HEK293 (cell line): ENCODE measurements around the gene MEIOC.

Experiments
- CTCF ChIA-PET: fragments of 350-600 bp; formaldehyde crosslinking; extraction: SDS; loops from one replicate; lab custom pipeline; 2021; ENCODE audit warnings: antibody characterized with exemption; lab: Yijun Ruan, JAX
- POLR2A ChIA-PET: fragments of 300-600 bp; formaldehyde crosslinking; extraction: SDS; loops from one replicate; lab custom pipeline; 2020; ENCODE audit warnings: antibody characterized with exemption, inconsistent platforms; lab: Yijun Ruan, JAX
- H3K27ac ChIP-seq: fragments of 200-500 bp; sonication (Bioruptor generic); 2 replicates; pipeline ENCODE4 v1.5.1; 2014; ENCODE audit warnings: low read depth, low read length, control low read depth, inconsistent platforms; ENCODE audit errors: extremely low read depth
- H3K36me3 ChIP-seq, 2 experiments: fragments of 200-500 bp in 1 of 2; sonication (Bioruptor generic) in 1 of 2; 1 replicate in 1 of 2; 2 replicates in 1 of 2; pipeline ENCODE4 v1.5.1; 2014 to 2017; ENCODE audit warnings: inconsistent platforms in 2 of 2, low read length in 2 of 2; ENCODE audit not compliant: control insufficient read depth in 2 of 2, insufficient read depth in 1 of 2
- H3K4me1 ChIP-seq: fragments of 200-500 bp; sonication (Bioruptor generic); 2 replicates; pipeline ENCODE4 v1.5.1; 2014; ENCODE audit warnings: mild to moderate bottlenecking, low read length, inconsistent platforms; ENCODE audit not compliant: control insufficient read depth, insufficient read depth
- H3K4me3 ChIP-seq: 2 replicates; pipeline ENCODE4 v1.5.1; 2011; ENCODE audit warnings: low read depth, mild to moderate bottlenecking, control low read depth, low read length, moderate library complexity
- H3K9me3 ChIP-seq: fragments of 200-500 bp; sonication (Bioruptor generic); 2 replicates; pipeline ENCODE4 v1.5.1; 2014; ENCODE audit warnings: low read depth, low read length, inconsistent platforms; ENCODE audit not compliant: control insufficient read depth, insufficient read depth
- AEBP2 ChIP-seq: fragments of 450-650 bp; formaldehyde crosslinking; IDR thresholded peaks from 2 replicates; pipeline ENCODE4 v1.5.1; 2016; ENCODE audit warnings: missing biosample characterization, missing genetic modification characterization, borderline replicate concordance
- ATF2 ChIP-seq: fragments of 450-650 bp; formaldehyde crosslinking; IDR thresholded peaks from 2 replicates; pipeline ENCODE4 v1.5.1; 2016; ENCODE audit warnings: missing biosample characterization, missing genetic modification characterization, low read depth
- FEZF1 ChIP-seq: fragments of 450-650 bp; formaldehyde crosslinking; IDR thresholded peaks from 2 replicates; pipeline ENCODE4 v1.5.1; 2016; ENCODE audit warnings: missing biosample characterization, missing genetic modification characterization
- GLIS1 ChIP-seq: fragments of 450-650 bp; formaldehyde crosslinking; IDR thresholded peaks from 2 replicates; pipeline ENCODE4 v1.5.1; 2016; ENCODE audit warnings: missing biosample characterization, missing genetic modification characterization
- KLF17 ChIP-seq: fragments of 450-650 bp; formaldehyde crosslinking; IDR thresholded peaks from 2 replicates; pipeline ENCODE4 v1.5.1; 2016; ENCODE audit warnings: missing biosample characterization, missing genetic modification characterization
- ZIC2 ChIP-seq: fragments of 450-650 bp; formaldehyde crosslinking; IDR thresholded peaks from 2 replicates; pipeline ENCODE4 v1.5.1; 2016; ENCODE audit warnings: missing biosample characterization, missing genetic modification characterization
- ZNF174 ChIP-seq: fragments of 450-650 bp; formaldehyde crosslinking; IDR thresholded peaks from 2 replicates; pipeline ENCODE4 v1.5.0; 2017; ENCODE audit warnings: missing biosample characterization, mild to moderate bottlenecking, missing genetic modification characterization
- ZNF184 ChIP-seq: fragments of 450-650 bp; IDR thresholded peaks from 2 replicates; pipeline ENCODE4 v1.5.1; 2018; ENCODE audit warnings: missing biosample characterization, mild to moderate bottlenecking, missing genetic modification characterization
- ZNF248 ChIP-seq: fragments of 450-650 bp; formaldehyde crosslinking; IDR thresholded peaks from 2 replicates; pipeline ENCODE4 v1.5.1; 2017; ENCODE audit warnings: missing biosample characterization, missing genetic modification characterization
- ZNF391 ChIP-seq: fragments of 450-650 bp; formaldehyde crosslinking; IDR thresholded peaks from 2 replicates; pipeline ENCODE4 v1.5.1; 2016; ENCODE audit warnings: low read depth, missing biosample characterization, missing genetic modification characterization, borderline replicate concordance
- ZNF544 ChIP-seq: fragments of 450-650 bp; formaldehyde crosslinking; IDR thresholded peaks from 2 replicates; pipeline ENCODE4 v1.5.0; 2017; ENCODE audit warnings: missing biosample characterization, missing genetic modification characterization
- ZNF549 ChIP-seq: fragments of 450-650 bp; IDR thresholded peaks from 2 replicates; pipeline ENCODE4 v1.5.1; 2018; ENCODE audit warnings: missing biosample characterization, missing genetic modification characterization, mild to moderate bottlenecking, inconsistent platforms, moderate library complexity
- ZNF560 ChIP-seq: fragments of 450-650 bp; formaldehyde crosslinking; IDR thresholded peaks from 2 replicates; pipeline ENCODE4 v1.5.1; 2017; ENCODE audit warnings: missing biosample characterization, missing genetic modification characterization, borderline replicate concordance
- ZNF776 ChIP-seq: fragments of 450-650 bp; formaldehyde crosslinking; IDR thresholded peaks from 2 replicates; pipeline ENCODE4 v1.5.0; 2017; ENCODE audit warnings: missing biosample characterization, missing genetic modification characterization, borderline replicate concordance
- ZSCAN30 ChIP-seq: fragments of 450-650 bp; IDR thresholded peaks from 2 replicates; pipeline ENCODE4 v1.5.1; 2018; ENCODE audit warnings: missing biosample characterization, mild to moderate bottlenecking, missing genetic modification characterization, moderate library complexity
- TF ChIP-seq, protein P1 (sequence below): fragments of 450-650 bp; formaldehyde crosslinking; IDR thresholded peaks from 2 replicates; pipeline ENCODE4 v1.5.1; 2017; ENCODE audit warnings: missing biosample characterization, missing genetic modification characterization
- TF ChIP-seq, protein P2 (sequence below): fragments of 450-650 bp; formaldehyde crosslinking; IDR thresholded peaks from 2 replicates; pipeline ENCODE4 v1.5.1; 2016; ENCODE audit warnings: missing biosample characterization, missing genetic modification characterization

Gene MEIOC

GRCh38 chr17:44608727-44609435 is 47.4 kb upstream of the MEIOC start:
- CTCF ChIA-PET = interaction anchor here (1.2 to 3.2 kb wide), 3 partner anchors 14 to 75 kb away, joined by 3 to 16 read pairs (median 4); partner anchors contain the start of gene FZD2

GRCh38 chr17:44610331-44610730 is 45.9 kb upstream of the MEIOC start:
- Histone ChIP-seq H3K27ac (no peak overlapping the region), H3K36me3 (no peaks in the 10 kb centered on the region), H3K4me3 (no peak overlapping the region), H3K4me1 (no peaks in the 10 kb centered on the region; the same call in 1 of the 2 replicates), H3K9me3 (no peaks in the 10 kb centered on the region)
- TF ChIP-seq, protein P1, sequence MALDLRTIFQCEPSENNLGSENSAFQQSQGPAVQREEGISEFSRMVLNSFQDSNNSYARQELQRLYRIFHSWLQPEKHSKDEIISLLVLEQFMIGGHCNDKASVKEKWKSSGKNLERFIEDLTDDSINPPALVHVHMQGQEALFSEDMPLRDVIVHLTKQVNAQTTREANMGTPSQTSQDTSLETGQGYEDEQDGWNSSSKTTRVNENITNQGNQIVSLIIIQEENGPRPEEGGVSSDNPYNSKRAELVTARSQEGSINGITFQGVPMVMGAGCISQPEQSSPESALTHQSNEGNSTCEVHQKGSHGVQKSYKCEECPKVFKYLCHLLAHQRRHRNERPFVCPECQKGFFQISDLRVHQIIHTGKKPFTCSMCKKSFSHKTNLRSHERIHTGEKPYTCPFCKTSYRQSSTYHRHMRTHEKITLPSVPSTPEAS (tag by site-specific recombination) = no peak
- TF ChIP-seq ZNF544 (tag by site-specific recombination) = no peak
- no peak for TF ChIP-seq ZNF184 (tag by site-specific recombination)
- no peak for TF ChIP-seq GLIS1
- TF ChIP-seq ZNF391 (tag by site-specific recombination) = no peak
- no peak for TF ChIP-seq ZNF174 (tag by site-specific recombination)
- no peak for TF ChIP-seq ZNF560 (tag by site-specific recombination)
- no peak for TF ChIP-seq ZNF776
- no peak for TF ChIP-seq FEZF1 (tag by site-specific recombination)
- no peak for TF ChIP-seq KLF17 (tag by site-specific recombination)
- TF ChIP-seq AEBP2 = no peak
- no peak for TF ChIP-seq ZNF549 (tag by site-specific recombination)
- no peak for TF ChIP-seq ZSCAN30 (tag by site-specific recombination)
- CTCF ChIA-PET = interaction anchor here (0.7 to 3.2 kb wide), 5 partner anchors 15 to 77 kb away, joined by 3 to 16 read pairs (median 4); partner anchors contain the start of gene FZD2
- POLR2A ChIA-PET = interaction anchor here (0.7 to 1.2 kb wide), 2 partner anchors 23 to 27 kb away, joined by 3 read pairs; no protein-coding TSS in a partner anchor

More at GRCh38 chr17:44608727-44609435, 47.4 kb upstream of the MEIOC start:
- TF ChIP-seq, protein P2, sequence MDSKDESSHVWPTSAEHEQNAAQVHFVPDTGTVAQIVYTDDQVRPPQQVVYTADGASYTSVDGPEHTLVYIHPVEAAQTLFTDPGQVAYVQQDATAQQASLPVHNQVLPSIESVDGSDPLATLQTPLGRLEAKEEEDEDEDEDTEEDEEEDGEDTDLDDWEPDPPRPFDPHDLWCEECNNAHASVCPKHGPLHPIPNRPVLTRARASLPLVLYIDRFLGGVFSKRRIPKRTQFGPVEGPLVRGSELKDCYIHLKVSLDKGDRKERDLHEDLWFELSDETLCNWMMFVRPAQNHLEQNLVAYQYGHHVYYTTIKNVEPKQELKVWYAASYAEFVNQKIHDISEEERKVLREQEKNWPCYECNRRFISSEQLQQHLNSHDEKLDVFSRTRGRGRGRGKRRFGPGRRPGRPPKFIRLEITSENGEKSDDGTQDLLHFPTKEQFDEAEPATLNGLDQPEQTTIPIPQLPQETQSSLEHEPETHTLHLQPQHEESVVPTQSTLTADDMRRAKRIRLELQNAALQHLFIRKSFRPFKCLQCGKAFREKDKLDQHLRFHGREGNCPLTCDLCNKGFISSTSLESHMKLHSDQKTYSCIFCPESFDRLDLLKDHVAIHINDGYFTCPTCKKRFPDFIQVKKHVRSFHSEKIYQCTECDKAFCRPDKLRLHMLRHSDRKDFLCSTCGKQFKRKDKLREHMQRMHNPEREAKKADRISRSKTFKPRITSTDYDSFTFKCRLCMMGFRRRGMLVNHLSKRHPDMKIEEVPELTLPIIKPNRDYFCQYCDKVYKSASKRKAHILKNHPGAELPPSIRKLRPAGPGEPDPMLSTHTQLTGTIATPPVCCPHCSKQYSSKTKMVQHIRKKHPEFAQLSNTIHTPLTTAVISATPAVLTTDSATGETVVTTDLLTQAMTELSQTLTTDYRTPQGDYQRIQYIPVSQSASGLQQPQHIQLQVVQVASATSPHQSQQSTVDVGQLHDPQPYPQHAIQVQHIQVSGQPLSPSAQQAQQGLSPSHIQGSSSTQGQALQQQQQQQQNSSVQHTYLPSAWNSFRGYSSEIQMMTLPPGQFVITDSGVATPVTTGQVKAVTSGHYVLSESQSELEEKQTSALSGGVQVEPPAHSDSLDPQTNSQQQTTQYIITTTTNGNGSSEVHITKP (tag by site-specific recombination) = peak; percentile 90
- TF ChIP-seq ZIC2 (tag by site-specific recombination) = peak; percentile 98
- no peak for TF ChIP-seq ATF2 (tag by site-specific recombination)
- TF ChIP-seq ZNF248 (tag by site-specific recombination) = no peak
- H3K36me3 ChIP-seq = no peaks in the 10 kb centered on the region
- POLR2A ChIA-PET = no interaction called here
- no peaks in the 10 kb centered on the region; the same call in 1 of the 2 replicates for H3K4me1 ChIP-seq
- no peaks in the 10 kb centered on the region for H3K9me3 ChIP-seq
- H3K27ac ChIP-seq = no peak overlapping the region
- H3K4me3 ChIP-seq = no peak overlapping the region
